Liver (tissue), 9 donors: ENCODE data around the gene RMI1. TPM values are rescaled to one million over a fixed set of nuclear protein-coding genes. Genes with fewer than 3 reads are reported as not detected.

Experiments
- DNase-seq: peaks from one replicate; pipeline ENCODE4 v3.0.0-alpha.2; 2017; ENCODE audit warnings: low spot score
- H3K27ac ChIP-seq, 2 donors: one replicate each; pipeline ENCODE4 v1.7.0; 2013; ENCODE audit warnings: inconsistent platforms in 2 of 2, low read length in 2 of 2, control low read depth in 1 of 2, low read depth in 1 of 2, mild to moderate bottlenecking in 1 of 2
- H3K27me3 ChIP-seq, 4 donors: one replicate each; pipeline versions ENCODE4 v1.6.1 to v1.7.0; 2013; ENCODE audit warnings: low read length in 3 of 4, inconsistent platforms in 1 of 4, mild to moderate bottlenecking in 1 of 4, moderate library complexity in 1 of 4; ENCODE audit not compliant: control insufficient read depth in 4 of 4, insufficient read depth in 4 of 4
- H3K36me3 ChIP-seq, 4 donors: one replicate each; pipeline versions ENCODE4 v1.6.1 to v1.7.0; 2013; ENCODE audit warnings: low read length in 3 of 4, mild to moderate bottlenecking in 3 of 4, low read depth in 1 of 4, moderate library complexity in 1 of 4; ENCODE audit not compliant: control insufficient read depth in 4 of 4, insufficient read depth in 3 of 4
- H3K4me1 ChIP-seq, 4 donors: one replicate each; pipeline versions ENCODE4 v1.6.1 to v1.7.0; 2013; ENCODE audit warnings: low read length in 3 of 4, mild to moderate bottlenecking in 3 of 4, moderate library complexity in 1 of 4; ENCODE audit not compliant: control insufficient read depth in 4 of 4, insufficient read depth in 4 of 4
- H3K4me3 ChIP-seq, 3 donors: one replicate each; pipeline versions ENCODE4 v1.6.1 to v1.7.0; 2013; ENCODE audit warnings: low read length in 3 of 3, control low read depth in 1 of 3, low read depth in 1 of 3, mild to moderate bottlenecking in 1 of 3
- H3K9ac ChIP-seq, 2 donors: one replicate each; pipeline ENCODE4 v1.7.0; 2013; ENCODE audit warnings: low read length in 2 of 2, mild to moderate bottlenecking in 2 of 2, moderate library complexity in 2 of 2, control low read depth in 1 of 2, low read depth in 1 of 2
- H3K9me3 ChIP-seq, 4 donors: one replicate each; pipeline versions ENCODE4 v1.6.1 to v1.7.0; 2013; ENCODE audit warnings: low read length in 3 of 4; ENCODE audit not compliant: control insufficient read depth in 4 of 4
- ATF3 ChIP-seq: IDR thresholded peaks from 2 replicates; pipeline ENCODE4 v1.6.1; 2016; ENCODE audit warnings: antibody characterized with exemption
- CTCF ChIP-seq: fragments of 150-350 bp; IDR thresholded peaks from 2 replicates; pipeline ENCODE4 v1.5.1; 2017; ENCODE audit warnings: improper control_type of control experiment, low read depth, low read length; ENCODE audit not compliant: missing input control
- EGR1 ChIP-seq, 2 donors: IDR thresholded peaks; 2 replicates each; pipeline ENCODE4 v1.6.1; 2016 to 2018; ENCODE audit warnings: antibody characterized with exemption in 2 of 2, low read depth in 2 of 2
- FOXA1 ChIP-seq: IDR thresholded peaks from 2 replicates; pipeline ENCODE4 v1.6.1; 2016; ENCODE audit warnings: antibody characterized with exemption
- FOXA2 ChIP-seq: IDR thresholded peaks from 2 replicates; pipeline ENCODE4 v1.6.1; 2016; ENCODE audit warnings: antibody characterized with exemption
- GABPA ChIP-seq, 2 donors: IDR thresholded peaks in 1 of 2; conservative IDR thresholded peaks in 1 of 2; 2 replicates each; pipeline ENCODE4 v1.6.1; 2016; ENCODE audit warnings: antibody characterized with exemption in 2 of 2, mild to moderate bottlenecking in 1 of 2, moderate library complexity in 1 of 2
- HNF4A ChIP-seq, 2 donors: conservative IDR thresholded peaks; 2 replicates each; pipeline ENCODE4 v1.6.1; 2016; ENCODE audit warnings: antibody characterized with exemption in 2 of 2, mild to moderate bottlenecking in 2 of 2
- HNF4G ChIP-seq: IDR thresholded peaks from 2 replicates; pipeline ENCODE4 v1.6.1; 2016; ENCODE audit warnings: antibody characterized with exemption
- JUND ChIP-seq, 2 donors: IDR thresholded peaks; 2 replicates each; pipeline ENCODE4 v1.6.1; 2016; ENCODE audit warnings: antibody characterized with exemption in 2 of 2
- NR2F2 ChIP-seq: IDR thresholded peaks from 2 replicates; pipeline ENCODE4 v1.6.1; 2016; ENCODE audit warnings: antibody characterized with exemption
- RAD21 ChIP-seq, 2 donors: IDR thresholded peaks; 2 replicates each; pipeline ENCODE4 v1.6.1; 2016; ENCODE audit warnings: antibody characterized with exemption in 2 of 2, mild to moderate bottlenecking in 2 of 2
- REST ChIP-seq: IDR thresholded peaks from 2 replicates; pipeline ENCODE4 v1.6.1; 2016; ENCODE audit warnings: antibody characterized with exemption, mild to moderate bottlenecking
- RXRA ChIP-seq, 2 donors: IDR thresholded peaks; 2 replicates each; pipeline ENCODE4 v1.6.1; 2017 to 2018; ENCODE audit warnings: antibody characterized with exemption in 2 of 2, mild to moderate bottlenecking in 1 of 2
- SP1 ChIP-seq: IDR thresholded peaks from 2 replicates; pipeline ENCODE4 v1.6.1; 2018; ENCODE audit warnings: antibody characterized with exemption, mild to moderate bottlenecking
- TAF1 ChIP-seq: conservative IDR thresholded peaks from 2 replicates; pipeline ENCODE4 v1.6.1; 2016; ENCODE audit warnings: antibody characterized with exemption, mild to moderate bottlenecking
- YY1 ChIP-seq: IDR thresholded peaks from 2 replicates; pipeline ENCODE4 v1.6.1; 2016; ENCODE audit warnings: antibody characterized with exemption, mild to moderate bottlenecking
- WGBS: extraction: QIAGEN DNeasy Blood & Tissue Kit; methylation state at CpG from one replicate; pipeline ENCODE4 v1.1.7; 2013; 5-methylcytosine and 5-hydroxymethylcytosine counted together
- polyA plus RNA-seq, 2 donors: library from polyadenylated mRNA; stranded (reverse) in 1 of 2; unstranded in 1 of 2; fragments of 200-250 nt in 1 of 2; fragments of >200 nt in 1 of 2; fragmentation: Nextera tagmentation in 1 of 2; extraction: Ambion mirVana in 1 of 2; gene quantifications; one replicate each; pipeline versions ENCODE4 v1.2.1 to v1.2.3, GENCODE V29; 2013 to 2015
- total RNA-seq, 2 donors: library from RNA; depleted of rRNA; stranded (reverse); fragments of >200 nt; gene quantifications; one replicate each; pipeline ENCODE4 v1.2.3, GENCODE V29; 2014
- TF ChIP-seq, protein P1 (sequence below): IDR thresholded peaks from 2 replicates; pipeline ENCODE4 v1.6.1; 2016; ENCODE audit warnings: antibody characterized with exemption
- TF ChIP-seq, protein P2 (sequence below): IDR thresholded peaks from 2 replicates; pipeline ENCODE4 v1.6.1; 2016; ENCODE audit warnings: antibody characterized with exemption
- donor health status: healthy.
- donor health status: healthy.
- donor health status: healthy.
- donor health status: healthy.
- donor health status: healthy.

Gene RMI1
- total and polyA plus RNA-seq, 4 donors, result 2.0 to 10.4 (median 4.0) TPM

GRCh38 chr9:83999141-83999918 is 18.7 kb downstream of the RMI1 start:
- H3K36me3 ChIP-seq, result no peaks in the 10 kb centered on the region
- no peak overlapping the region for H3K9ac ChIP-seq
- H3K4me1 ChIP-seq, result peaks cover 0 to 5% (median 2%) of the 10 kb centered on the region in 4 donors
- DNase-seq, result no peak
- no peak overlapping the region for H3K27ac ChIP-seq
- H3K9me3 ChIP-seq, result no peaks in the 10 kb centered on the region
- H3K4me3 ChIP-seq, result no peak overlapping the region
- no peak for TF ChIP-seq GABPA (IDR thresholded peaks at IDR 0.05 in 1 of 2, conservative IDR thresholded peaks at IDR 0.05 in 1 of 2)
- TF ChIP-seq CTCF, result no peak
- no peak for TF ChIP-seq ATF3
- TF ChIP-seq TAF1, result no peak
- no peak for TF ChIP-seq SP1
- TF ChIP-seq JUND (IDR thresholded peaks at IDR 0.05), result no peak
- no peak for TF ChIP-seq FOXA2
- TF ChIP-seq YY1, result no peak
- no peak for TF ChIP-seq RXRA (IDR thresholded peaks at IDR 0.05)
- TF ChIP-seq, protein P1, sequence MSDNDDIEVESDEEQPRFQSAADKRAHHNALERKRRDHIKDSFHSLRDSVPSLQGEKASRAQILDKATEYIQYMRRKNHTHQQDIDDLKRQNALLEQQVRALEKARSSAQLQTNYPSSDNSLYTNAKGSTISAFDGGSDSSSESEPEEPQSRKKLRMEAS, result no peak
- TF ChIP-seq HNF4A (conservative IDR thresholded peaks at IDR 0.05), result no peak
- no peak for TF ChIP-seq REST
- TF ChIP-seq EGR1 (IDR thresholded peaks at IDR 0.05; ENCODE audit: low read depth in 2 of 2), result no peak
- no peak for TF ChIP-seq RAD21 (IDR thresholded peaks at IDR 0.05)
- TF ChIP-seq HNF4G, result no peak
- no peak for TF ChIP-seq FOXA1
- no peak for TF ChIP-seq NR2F2
- TF ChIP-seq, protein P2, sequence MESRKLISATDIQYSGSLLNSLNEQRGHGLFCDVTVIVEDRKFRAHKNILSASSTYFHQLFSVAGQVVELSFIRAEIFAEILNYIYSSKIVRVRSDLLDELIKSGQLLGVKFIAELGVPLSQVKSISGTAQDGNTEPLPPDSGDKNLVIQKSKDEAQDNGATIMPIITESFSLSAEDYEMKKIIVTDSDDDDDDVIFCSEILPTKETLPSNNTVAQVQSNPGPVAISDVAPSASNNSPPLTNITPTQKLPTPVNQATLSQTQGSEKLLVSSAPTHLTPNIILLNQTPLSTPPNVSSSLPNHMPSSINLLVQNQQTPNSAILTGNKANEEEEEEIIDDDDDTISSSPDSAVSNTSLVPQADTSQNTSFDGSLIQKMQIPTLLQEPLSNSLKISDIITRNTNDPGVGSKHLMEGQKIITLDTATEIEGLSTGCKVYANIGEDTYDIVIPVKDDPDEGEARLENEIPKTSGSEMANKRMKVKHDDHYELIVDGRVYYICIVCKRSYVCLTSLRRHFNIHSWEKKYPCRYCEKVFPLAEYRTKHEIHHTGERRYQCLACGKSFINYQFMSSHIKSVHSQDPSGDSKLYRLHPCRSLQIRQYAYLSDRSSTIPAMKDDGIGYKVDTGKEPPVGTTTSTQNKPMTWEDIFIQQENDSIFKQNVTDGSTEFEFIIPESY, result no peak
- H3K27me3 ChIP-seq, result no peaks in the 10 kb centered on the region
- 79% methylated on average over 2 of the region's 2 CpGs for WGBS
